OCI-LY7 (cell line): ENCODE measurements around the gene ACD. TPM values are rescaled to one million over a fixed set of nuclear protein-coding genes. Genes with fewer than 3 reads are reported as not detected.

Experiments used
- BruUV-seq: library from RNA; stranded (reverse); fragments of 400-500 nt; replicated peaks from 2 replicates; lab custom pipeline; 2021; lab: Mats Ljungman, UMichigan
- CTCF ChIA-PET: fragments of 300-600 bp; sonication (Branson Sonifier 250); formaldehyde crosslinking; loops from one replicate; lab custom pipeline; 2022; ENCODE audit warnings: antibody characterized with exemption; ENCODE audit not compliant: unreplicated experiment; lab: Charles Lee
- POLR2A ChIA-PET: fragments of 300-600 bp; sonication (Branson Sonifier 250); formaldehyde crosslinking; loops from one replicate; lab custom pipeline; 2022; ENCODE audit warnings: antibody characterized with exemption; lab: Charles Lee
- DNase-seq: peaks from one replicate; pipeline ENCODE4 v3.0.0-alpha.2; 2015; ENCODE audit warnings: low spot score
- H2AFZ ChIP-seq: fragments of 200-600 bp; sonication (generic), shearing (Covaris generic); 2 replicates; pipeline ENCODE4 v1.6.1; 2014; ENCODE audit warnings: mild to moderate bottlenecking, antibody characterized with exemption, low read length, moderate library complexity
- H3K27ac ChIP-seq: fragments of 200-600 bp; sonication (generic); 2 replicates; pipeline ENCODE4 v1.5.1; 2014; ENCODE audit warnings: mixed run types, low read depth, mild to moderate bottlenecking, moderate library complexity, low read length, inconsistent platforms; ENCODE audit not compliant: poor library complexity, severe bottlenecking
- H3K36me3 ChIP-seq: fragments of 200-600 bp; sonication (generic); 2 replicates; pipeline ENCODE4 v1.6.1; 2014; ENCODE audit warnings: mild to moderate bottlenecking, antibody characterized with exemption, low read length, moderate library complexity, mixed read lengths; ENCODE audit not compliant: insufficient read depth
- H3K4me1 ChIP-seq: fragments of 200-600 bp; sonication (generic); 2 replicates; pipeline ENCODE4 v1.5.1; 2014; ENCODE audit warnings: mild to moderate bottlenecking, low read length; ENCODE audit not compliant: insufficient read depth, poor library complexity, severe bottlenecking
- H3K4me2 ChIP-seq: fragments of 200-600 bp; sonication (generic); 2 replicates; pipeline ENCODE4 v1.6.1; 2014; ENCODE audit warnings: mild to moderate bottlenecking, low read length
- H3K4me3 ChIP-seq: fragments of 200-600 bp; sonication (generic); 2 replicates; pipeline ENCODE4 v1.5.1; 2014; ENCODE audit warnings: mild to moderate bottlenecking, low read depth, low read length; ENCODE audit not compliant: poor library complexity, severe bottlenecking
- H3K79me2 ChIP-seq: fragments of 200-600 bp; sonication (generic); 2 replicates; pipeline ENCODE4 v1.6.1; 2016; ENCODE audit warnings: low read depth, mild to moderate bottlenecking, low read length, moderate library complexity, mixed read lengths; ENCODE audit not compliant: insufficient read depth
- H3K9me2 ChIP-seq: fragments of 200-600 bp; sonication (generic); 2 replicates; pipeline ENCODE4 v1.6.1; 2016; ENCODE audit warnings: mild to moderate bottlenecking, low read length, mixed read lengths; ENCODE audit not compliant: insufficient read depth
- H3K9me3 ChIP-seq: fragments of 200-600 bp; sonication (generic); 2 replicates; pipeline ENCODE4 v1.6.1; 2014; ENCODE audit warnings: mild to moderate bottlenecking, mixed run types, low read length, mixed read lengths
- H4K20me1 ChIP-seq: fragments of 200-600 bp; sonication (generic); 2 replicates; pipeline ENCODE4 v1.6.1; 2014; ENCODE audit warnings: mild to moderate bottlenecking, antibody characterized with exemption, low read length, moderate library complexity, mixed read lengths; ENCODE audit not compliant: insufficient read depth
- EZH2phosphoT487 ChIP-seq: fragments of 200-600 bp; sonication (generic); IDR thresholded peaks from 2 replicates; pipeline ENCODE4 v1.6.1; 2018; ENCODE audit warnings: low read depth, borderline replicate concordance, mild to moderate bottlenecking, mixed run types, antibody characterized with exemption, low read length, moderate library complexity, mixed read lengths
- intact Hi-C: fragments of 100-400 bp; cut with micrococcal nuclease; formaldehyde crosslinking; loops from one replicate; pipeline ENCODE4 v1.10.0; 2022; ENCODE audit not compliant: unreplicated experiment
- total RNA-seq, 2 experiments: library from RNA; depleted of rRNA in 1 of 2; stranded (reverse); fragments of >200 nt in 1 of 2; shearing (Covaris generic) in 1 of 2; gene quantifications; 2 replicates each; pipeline ENCODE4 v1.2.3, GENCODE V29; 2014 to 2022
- TF ChIP-seq, protein P1 (sequence below): fragments of 200-600 bp; sonication (generic); conservative IDR thresholded peaks from 2 replicates; pipeline ENCODE4 v1.5.1; 2014; ENCODE audit warnings: mild to moderate bottlenecking, antibody characterized with exemption, low read length, moderate library complexity, mixed read lengths

The ACD gene
- total RNA-seq, 2 experiments from 2014 or later: 33.7 to 45.4 TPM

DNA sequence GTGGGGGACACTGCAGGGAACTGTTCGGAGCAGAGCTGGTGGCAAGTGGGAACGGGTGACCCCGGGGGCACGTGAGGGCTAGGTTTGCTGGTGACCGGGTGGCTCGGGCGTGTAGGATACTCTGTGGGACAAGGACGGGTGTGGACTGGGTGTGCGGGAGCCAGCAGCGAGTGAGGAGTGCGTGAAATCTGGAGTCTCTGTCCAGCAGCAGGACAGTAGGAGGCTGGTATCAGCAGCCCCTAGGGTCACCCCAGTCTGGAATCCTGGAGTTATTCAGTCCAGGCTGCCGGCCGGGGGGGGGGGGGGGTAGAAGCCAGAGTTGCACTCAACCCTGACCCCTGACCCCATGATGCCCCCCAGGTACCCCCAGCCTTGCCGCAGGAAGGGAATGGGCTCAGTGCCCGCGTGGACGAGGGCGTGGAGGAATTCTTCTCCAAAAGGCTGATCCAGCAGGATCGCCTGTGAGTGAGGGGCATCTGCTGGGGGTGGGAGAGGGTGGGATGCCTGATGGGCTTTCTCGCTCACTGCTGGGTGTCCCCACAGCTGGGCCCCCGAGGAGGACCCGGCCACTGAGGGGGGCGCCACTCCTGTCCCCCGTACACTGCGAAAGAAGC is 6.2 kb downstream of the ACD start:
- Histone ChIP-seq H3K4me2 (no peak overlapping the region), H3K4me1 (peaks cover 4% of the 10 kb centered on the region), H3K9me3 (no peaks in the 10 kb centered on the region), H3K9me2 (no peaks in the 10 kb centered on the region), H3K36me3 (peaks cover 93% of the 10 kb centered on the region), H3K4me3 (no peak overlapping the region), H2AFZ (no peak overlapping the region), H3K79me2 (peaks cover 4% of the 10 kb centered on the region; the same call in 1 of the 2 replicates), H4K20me1 (peaks cover 1% of the 10 kb centered on the region; the same call in 1 of the 2 replicates), H3K27ac (no peak overlapping the region)
- ChIA-PET POLR2A (no interaction called here), CTCF (no interaction called here)
- no TSS peak for BruUV-seq
- intact Hi-C loops: no loop called here
- DNase-seq: no peak
- TF ChIP-seq EZH2phosphoT487: no peak
- TF ChIP-seq, protein P1, sequence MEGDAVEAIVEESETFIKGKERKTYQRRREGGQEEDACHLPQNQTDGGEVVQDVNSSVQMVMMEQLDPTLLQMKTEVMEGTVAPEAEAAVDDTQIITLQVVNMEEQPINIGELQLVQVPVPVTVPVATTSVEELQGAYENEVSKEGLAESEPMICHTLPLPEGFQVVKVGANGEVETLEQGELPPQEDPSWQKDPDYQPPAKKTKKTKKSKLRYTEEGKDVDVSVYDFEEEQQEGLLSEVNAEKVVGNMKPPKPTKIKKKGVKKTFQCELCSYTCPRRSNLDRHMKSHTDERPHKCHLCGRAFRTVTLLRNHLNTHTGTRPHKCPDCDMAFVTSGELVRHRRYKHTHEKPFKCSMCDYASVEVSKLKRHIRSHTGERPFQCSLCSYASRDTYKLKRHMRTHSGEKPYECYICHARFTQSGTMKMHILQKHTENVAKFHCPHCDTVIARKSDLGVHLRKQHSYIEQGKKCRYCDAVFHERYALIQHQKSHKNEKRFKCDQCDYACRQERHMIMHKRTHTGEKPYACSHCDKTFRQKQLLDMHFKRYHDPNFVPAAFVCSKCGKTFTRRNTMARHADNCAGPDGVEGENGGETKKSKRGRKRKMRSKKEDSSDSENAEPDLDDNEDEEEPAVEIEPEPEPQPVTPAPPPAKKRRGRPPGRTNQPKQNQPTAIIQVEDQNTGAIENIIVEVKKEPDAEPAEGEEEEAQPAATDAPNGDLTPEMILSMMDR: no peak

DNA sequence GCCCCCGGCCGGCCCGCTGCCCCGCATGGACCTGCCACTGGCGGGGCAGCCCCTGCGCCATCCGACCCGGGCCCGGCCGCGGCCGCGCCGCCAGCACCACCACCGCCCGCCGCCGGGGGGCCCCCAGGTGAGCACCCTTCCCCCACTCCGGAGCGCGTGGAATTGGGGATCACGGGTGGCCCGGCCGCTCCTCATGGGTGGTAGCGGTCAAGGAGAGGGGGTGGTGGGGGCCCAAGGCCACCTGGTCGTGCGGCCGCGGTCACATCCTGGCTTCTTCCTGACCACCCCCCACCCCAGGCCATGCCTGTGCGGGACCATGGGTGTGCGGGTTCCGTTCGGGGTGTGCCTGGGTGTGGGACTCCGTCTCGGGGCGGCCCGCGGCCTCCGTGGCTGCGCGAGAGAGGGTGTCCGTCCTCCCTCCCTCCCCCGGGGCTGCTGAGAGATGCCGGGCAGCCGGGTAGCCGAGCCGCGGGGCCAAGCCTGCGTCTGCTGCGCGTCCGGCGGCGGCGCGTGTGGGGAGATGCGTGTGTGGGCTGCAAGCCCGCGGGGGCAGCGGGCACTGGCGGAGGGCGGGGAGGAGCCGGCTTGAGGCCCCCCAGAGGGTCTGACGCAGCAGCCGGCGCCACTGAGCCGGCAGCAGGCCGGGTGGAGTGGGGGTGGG is 6.8 kb downstream of the ACD start:
- Histone ChIP-seq H3K9me3 (no peaks in the 10 kb centered on the region), H3K27ac (no peak overlapping the region), H3K4me2 (no peak overlapping the region), H3K36me3 (peaks cover 92% of the 10 kb centered on the region), H3K4me3 (no peak overlapping the region), H4K20me1 (no peaks in the 10 kb centered on the region; the same call in 1 of the 2 replicates), H3K4me1 (no peaks in the 10 kb centered on the region), H3K79me2 (no peaks in the 10 kb centered on the region), H2AFZ (no peak overlapping the region), H3K9me2 (no peaks in the 10 kb centered on the region)
- intact Hi-C loops: no loop called here
- no peak for TF ChIP-seq EZH2phosphoT487
- TF ChIP-seq, protein P1: no peak
- no TSS peak for BruUV-seq
- no peak for DNase-seq
- CTCF ChIA-PET: no interaction called here
- POLR2A ChIA-PET: no interaction called here

DNA sequence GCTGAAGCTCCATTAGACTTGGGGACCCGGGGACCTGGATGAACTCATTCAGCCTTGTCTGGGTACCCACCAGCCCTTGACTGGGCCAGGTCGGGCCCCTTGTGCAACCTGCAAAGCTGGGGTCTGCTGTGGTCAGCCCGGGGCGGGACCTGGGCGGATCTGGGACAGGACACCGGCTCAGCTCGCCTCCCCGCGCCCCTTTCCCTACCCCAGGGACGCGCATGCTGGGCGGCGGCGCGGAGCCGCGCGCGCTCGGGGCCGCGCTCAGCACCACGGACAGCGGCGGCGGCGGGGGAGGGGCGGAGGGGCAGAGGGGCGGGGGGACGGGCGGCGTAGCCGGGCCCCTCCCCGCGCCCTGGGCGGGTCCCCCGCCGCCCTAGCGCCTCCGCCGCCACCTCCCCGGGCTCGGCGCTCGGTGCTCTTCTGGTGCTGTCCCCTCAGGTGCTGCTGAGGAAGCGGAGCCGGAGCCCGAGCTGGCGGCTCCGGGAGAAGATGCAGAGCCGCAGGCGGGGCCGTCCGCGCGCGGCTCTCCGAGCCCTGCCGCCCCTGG is 7.4 kb downstream of the ACD start:
- H3K4me2 ChIP-seq: no peak overlapping the region
- ChIA-PET POLR2A (no interaction called here), CTCF (no interaction called here)
- no peak overlapping the region for H2AFZ ChIP-seq
- H3K36me3 ChIP-seq: peaks cover 86% of the 10 kb centered on the region
- no peaks in the 10 kb centered on the region for H3K9me3 ChIP-seq
- DNase-seq: no peak
- TF ChIP-seq EZH2phosphoT487: no peak
- TF ChIP-seq, protein P1: no peak
- no peak overlapping the region for H3K4me3 ChIP-seq
- intact Hi-C loops: no loop called here
- no TSS peak for BruUV-seq
- no peaks in the 10 kb centered on the region for H3K9me2 ChIP-seq
- H3K4me1 ChIP-seq: no peaks in the 10 kb centered on the region
- no peaks in the 10 kb centered on the region for H3K79me2 ChIP-seq
- no peak overlapping the region for H3K27ac ChIP-seq
- no peaks in the 10 kb centered on the region; the same call in 1 of the 2 replicates for H4K20me1 ChIP-seq
